Mucosa of descending colon (tissue), 3 donors: ENCODE measurements around the gene P4HA1. TPM values are rescaled to one million over a fixed set of nuclear protein-coding genes. Genes with fewer than 3 reads are reported as not detected.

Experiments
- ATAC-seq: fragments of 200-7000 bp; cut with Tn5 transposase; one replicate; pipeline ENCODE4 v1.9.1; 2020; ENCODE audit warnings: mild to moderate bottlenecking, moderate library complexity
- DNase-seq, 3 donors: peaks; one replicate each; pipeline ENCODE4 v3.0.0-alpha.2; 2020
- H3K36me3 ChIP-seq: fragments of 200-600 bp; one replicate; pipeline ENCODE4 v1.8.0; 2021; ENCODE audit warnings: low read depth, mild to moderate bottlenecking
- H3K4me1 ChIP-seq: fragments of 200-600 bp; one replicate; pipeline ENCODE4 v1.8.0; 2021; ENCODE audit warnings: low read depth, mild to moderate bottlenecking
- H3K4me3 ChIP-seq: fragments of 200-600 bp; one replicate; pipeline ENCODE4 v1.8.0; 2021; ENCODE audit warnings: mild to moderate bottlenecking
- H3K9me3 ChIP-seq: fragments of 200-600 bp; one replicate; pipeline ENCODE4 v1.8.0; 2021; ENCODE audit warnings: mild to moderate bottlenecking
- CTCF ChIP-seq: fragments of 200-600 bp; IDR thresholded peaks from one replicate; pipeline ENCODE4 v1.8.0; 2022; ENCODE audit warnings: antibody characterized with exemption, mild to moderate bottlenecking
- intact Hi-C, 2 donors: fragments of 100-400 bp; cut with DNase I in 1 of 2; cut with micrococcal nuclease in 1 of 2; formaldehyde crosslinking; loops; one replicate each; pipeline versions ENCODE4 v1.11.0 to v1.11.1; 2022; cut with DNase I, micrococcal nuclease
- total RNA-seq, 3 donors: library from RNA; stranded (reverse); fragmentation: NEBNext Ultra II Directional in 2 of 3; extraction: Animal tissue kit (Norgen Biotek cat#: 25700) in 2 of 3; gene quantifications; one replicate each; pipeline versions ENCODE4 v1.2.1 to v1.2.4, GENCODE V29; 2021 to 2023
- donor health status: DM: no; HTN: no; CAD: no; lungs with moderate emphysema.
- donor health status: DM: no; HTN: no; CAD: no.
- donor health status: DM: no; HTN: yes; CAD: no.

P4HA1 gene
- total RNA-seq, 3 donors from 2014 or later = 21.0 to 26.1 (median 26.0) TPM

GRCh38 chr10:73106301-73106700, 9.6 kb upstream of the P4HA1 start:
- Histone ChIP-seq H3K4me1 (no peaks in the 10 kb centered on the region), H3K36me3 (no peaks in the 10 kb centered on the region), H3K9me3 (no peaks in the 10 kb centered on the region), H3K4me3 (no peak overlapping the region)
- intact Hi-C loops = no loop called here
- no peak for ATAC-seq
- DNase-seq = no peak
- no peak for TF ChIP-seq CTCF

- DNase-seq (no peak), ATAC-seq (no peak)
- Histone ChIP-seq H3K4me1 (peaks cover 8% of the 10 kb centered on the region), H3K36me3 (no peaks in the 10 kb centered on the region), H3K4me3 (no peak overlapping the region), H3K9me3 (no peaks in the 10 kb centered on the region)
- intact Hi-C loops = no loop called here
- no peak for TF ChIP-seq CTCF
These were observed 2.5 kb upstream of the P4HA1 start for GRCh38 chr10:73099141-73099540.

- ATAC-seq (no peak), DNase-seq (no peak)
- no peak for TF ChIP-seq CTCF
- Histone ChIP-seq H3K9me3 (no peaks in the 10 kb centered on the region), H3K4me3 (no peak overlapping the region), H3K36me3 (no peaks in the 10 kb centered on the region), H3K4me1 (peaks cover 9% of the 10 kb centered on the region)
- intact Hi-C loops = no loop called here
These were observed 622 bp upstream of the P4HA1 start for GRCh38 chr10:73097305-73097670.

GRCh38 chr10:73096041-73096448, 621 bp downstream of the P4HA1 start:
- H3K4me3 ChIP-seq = peak overlapping the region; percentile 67
- DNase-seq (peak; percentile 73 to 85 (median 77)), ATAC-seq (peak; percentile 65)
- H3K9me3 ChIP-seq = no peaks in the 10 kb centered on the region
- H3K4me1 ChIP-seq = peaks cover 9% of the 10 kb centered on the region
- no peak for TF ChIP-seq CTCF
- no peaks in the 10 kb centered on the region for H3K36me3 ChIP-seq
- intact Hi-C loops = no loop called here

- Histone ChIP-seq H3K9me3 (no peaks in the 10 kb centered on the region), H3K4me3 (peak overlapping the region; percentile 67), H3K4me1 (peaks cover 9% of the 10 kb centered on the region), H3K36me3 (no peaks in the 10 kb centered on the region)
- DNase-seq (peak in 1 of 3 donors; percentile 70), ATAC-seq (no peak)
- no peak for TF ChIP-seq CTCF
- intact Hi-C loops = no loop called here
These were observed 1.1 kb downstream of the P4HA1 start for GRCh38 chr10:73095481-73096021.

GRCh38 chr10:73094986-73095480, 1.6 kb downstream of the P4HA1 start:
- ATAC-seq = no peak
- no peak for TF ChIP-seq CTCF
- intact Hi-C loops = no loop called here
- Histone ChIP-seq H3K4me1 (peaks cover 9% of the 10 kb centered on the region), H3K9me3 (no peaks in the 10 kb centered on the region), H3K4me3 (peak overlapping the region; percentile 67), H3K36me3 (no peaks in the 10 kb centered on the region)
- DNase-seq = no peak
